ENCODE data around the gene DYNLRB1. TPM values are rescaled to one million over a fixed set of nuclear protein-coding genes. Genes with fewer than 3 reads are reported as not detected.
A peak's percentile ranks its signal among the peaks of the same experiment; 100 is the strongest.

Gene DYNLRB1
- total RNA-seq, 2 donors from 2014 or later = 115 TPM

DNA sequence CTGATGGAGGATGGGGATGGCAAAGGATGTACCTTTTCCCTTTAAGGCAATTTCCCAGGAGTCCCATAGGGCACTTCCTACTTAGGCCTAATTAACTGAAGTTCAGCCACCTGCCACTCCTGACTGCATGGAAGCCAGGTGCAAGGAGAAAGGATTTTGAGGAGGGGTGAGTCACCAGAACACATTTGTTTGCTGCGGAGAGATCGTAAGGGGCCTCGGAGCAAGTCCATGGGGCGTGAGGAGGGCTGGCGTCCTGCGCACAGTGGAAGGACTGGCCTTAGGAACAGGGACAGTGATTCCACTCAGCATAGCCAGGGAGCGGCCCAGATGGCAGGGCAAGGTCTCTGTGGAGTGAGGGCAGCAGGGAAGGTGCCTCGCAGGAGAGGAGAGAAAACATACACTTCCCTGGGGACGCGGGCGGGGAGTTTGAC is 30.5 kb downstream of the DYNLRB1 start:
- ATAC-seq = peak; percentile 81
- intact Hi-C loops (cut with DNase I, micrococcal nuclease) = no loop called here
- peak; percentile 46 to 66 for DNase-seq

DNA sequence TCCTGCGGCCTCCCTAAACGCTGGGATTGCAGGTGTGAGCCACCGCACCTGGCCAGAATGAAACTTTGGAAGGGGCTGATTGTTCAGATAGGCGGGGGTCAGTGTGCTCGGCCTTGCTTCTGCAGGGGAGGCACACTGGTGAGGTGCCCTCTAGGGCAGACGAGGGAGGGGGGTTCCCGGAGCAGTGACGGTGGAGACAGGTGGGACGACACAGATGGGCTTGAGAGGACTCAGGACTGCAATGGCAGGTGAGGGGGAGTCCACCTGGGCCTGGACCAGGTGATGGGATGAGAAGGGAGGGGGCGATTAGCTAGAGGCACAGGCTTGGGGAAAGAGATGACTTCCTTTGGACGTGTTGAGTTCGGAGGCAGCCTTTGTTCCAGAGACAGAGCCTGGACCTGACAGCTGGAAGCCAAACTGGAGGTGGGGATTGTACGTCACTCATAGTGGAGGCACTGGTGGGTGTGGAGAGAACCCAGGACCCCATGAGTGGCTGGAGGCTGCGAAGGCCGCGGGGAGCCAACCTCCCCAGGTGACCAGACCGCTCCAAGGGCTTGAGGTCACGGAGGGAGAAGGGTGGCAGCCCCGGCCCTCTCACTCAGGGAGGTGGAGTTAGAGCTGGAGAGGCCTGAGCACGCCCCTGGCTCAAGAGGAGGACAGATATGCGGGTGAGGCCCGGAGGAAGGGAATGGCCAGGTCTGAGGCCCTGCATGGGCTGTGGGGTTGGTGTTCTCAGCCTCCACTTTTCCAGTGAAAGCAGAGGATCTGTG is 31.8 kb downstream of the DYNLRB1 start:
- ATAC-seq (no peak), DNase-seq (no peak)
- intact Hi-C loops (cut with DNase I, micrococcal nuclease) = no loop called here

DNA sequence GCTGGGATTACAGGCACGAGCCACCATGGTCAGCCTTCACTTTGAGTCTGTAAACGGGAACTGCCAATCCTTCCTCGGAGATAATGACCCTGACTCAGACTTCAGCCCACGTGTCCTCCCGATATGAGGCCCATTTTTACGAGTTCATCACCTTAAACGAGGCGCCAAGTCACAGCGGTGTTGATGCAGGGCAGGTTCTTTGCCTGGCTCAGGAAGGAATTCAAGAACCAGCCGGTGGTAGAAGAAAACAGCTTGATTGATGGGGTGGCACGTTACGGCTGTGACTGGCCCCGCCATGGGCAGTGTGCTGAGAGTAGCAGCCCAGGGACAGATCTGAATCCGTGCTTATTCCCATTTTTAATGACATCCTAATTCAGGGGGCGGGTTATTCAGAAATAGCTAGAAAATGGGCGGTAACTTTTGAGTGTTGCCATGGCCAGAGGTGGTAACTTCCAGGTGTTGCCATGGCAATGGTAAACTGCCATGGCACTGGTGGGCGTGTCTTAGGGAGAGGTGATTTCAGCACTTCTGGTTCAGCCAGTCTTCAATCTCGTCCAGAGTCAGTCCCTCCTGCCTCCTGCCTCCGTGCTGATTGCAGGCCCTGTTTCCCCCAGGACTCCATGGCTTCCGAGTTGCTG is 33.2 kb downstream of the DYNLRB1 start:
- ATAC-seq = peak; percentile 35
- peak in 1 of 2 donors; percentile 52 for DNase-seq
- intact Hi-C loops (cut with DNase I, micrococcal nuclease) = no loop called here

DNA sequence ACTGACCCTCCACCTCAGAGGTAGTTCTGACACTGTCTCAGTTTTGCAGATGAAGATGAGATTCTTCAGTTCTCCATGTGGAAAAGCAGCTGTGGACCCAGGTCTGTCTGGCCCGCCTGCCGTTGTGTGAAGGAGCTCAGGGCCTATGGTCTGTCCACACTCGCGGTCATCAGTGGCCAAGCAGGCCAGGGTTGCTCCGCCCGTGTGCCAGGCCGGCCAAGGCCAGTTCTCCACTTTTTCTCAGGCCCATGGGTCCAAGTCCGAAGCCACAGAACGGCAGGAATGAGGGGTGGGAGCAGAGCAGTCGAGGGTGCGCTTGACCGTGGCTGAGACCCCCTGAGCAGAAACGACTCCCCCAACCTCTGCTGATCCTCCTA is 33.7 kb downstream of the DYNLRB1 start:
- ATAC-seq (no peak), DNase-seq (no peak)
- intact Hi-C loops (cut with DNase I, micrococcal nuclease) = no loop called here

- DNase-seq (no peak), ATAC-seq (no peak)
- intact Hi-C loops (cut with DNase I, micrococcal nuclease) = no loop called here
These were observed 36.3 kb downstream of the DYNLRB1 start for GRCh38 chr20:34552569-34552968.

DNA sequence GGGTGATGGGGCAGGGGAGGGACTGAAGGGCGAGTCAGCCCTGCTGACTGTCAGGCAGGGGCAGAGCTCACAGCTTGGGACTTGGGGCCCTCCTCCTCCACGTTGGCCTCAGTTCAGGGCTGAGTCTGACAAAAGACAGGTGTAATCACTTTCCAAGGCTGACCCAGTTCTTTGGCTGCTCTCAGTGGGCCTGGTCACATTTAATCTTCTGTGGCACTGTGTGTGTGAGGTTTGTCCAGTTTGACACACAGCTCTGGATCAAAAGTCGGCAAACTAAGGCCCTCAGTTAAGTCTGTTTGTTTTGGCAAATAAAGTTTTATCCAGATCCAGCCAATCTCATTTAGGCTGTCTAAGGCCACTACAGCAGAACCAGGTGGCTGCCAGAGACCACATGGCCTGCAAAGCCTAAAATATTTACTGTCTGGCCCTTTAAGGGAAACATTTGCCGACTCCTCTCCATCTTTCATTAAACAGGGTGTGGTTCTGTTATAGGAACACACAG is 37.2 kb downstream of the DYNLRB1 start:
- peak; percentile 26 for ATAC-seq
- intact Hi-C loops (cut with DNase I, micrococcal nuclease) = no loop called here
- no peak for DNase-seq

DNA sequence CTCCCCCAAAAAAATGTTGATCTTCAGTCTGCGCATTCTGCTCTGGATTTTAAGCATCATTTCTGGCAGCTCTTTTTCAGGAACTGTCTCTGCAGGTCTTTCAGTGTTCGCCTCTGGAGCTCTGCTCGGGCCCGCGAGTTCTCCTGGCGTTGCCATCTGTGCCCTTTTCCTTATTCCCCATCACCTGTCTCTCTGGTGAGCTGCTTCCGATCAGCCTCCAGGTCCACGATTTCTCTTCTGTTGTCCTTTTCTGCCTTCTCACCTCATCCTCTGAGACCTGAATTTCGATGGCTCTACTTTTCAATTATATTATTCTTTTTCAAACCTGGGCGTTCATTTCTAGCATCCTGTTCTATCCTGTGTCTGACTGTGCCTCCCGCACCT is 41.7 kb downstream of the DYNLRB1 start:
- ATAC-seq = peak; percentile 14
- intact Hi-C loops (cut with DNase I, micrococcal nuclease) = no loop called here
- DNase-seq = no peak

DNA sequence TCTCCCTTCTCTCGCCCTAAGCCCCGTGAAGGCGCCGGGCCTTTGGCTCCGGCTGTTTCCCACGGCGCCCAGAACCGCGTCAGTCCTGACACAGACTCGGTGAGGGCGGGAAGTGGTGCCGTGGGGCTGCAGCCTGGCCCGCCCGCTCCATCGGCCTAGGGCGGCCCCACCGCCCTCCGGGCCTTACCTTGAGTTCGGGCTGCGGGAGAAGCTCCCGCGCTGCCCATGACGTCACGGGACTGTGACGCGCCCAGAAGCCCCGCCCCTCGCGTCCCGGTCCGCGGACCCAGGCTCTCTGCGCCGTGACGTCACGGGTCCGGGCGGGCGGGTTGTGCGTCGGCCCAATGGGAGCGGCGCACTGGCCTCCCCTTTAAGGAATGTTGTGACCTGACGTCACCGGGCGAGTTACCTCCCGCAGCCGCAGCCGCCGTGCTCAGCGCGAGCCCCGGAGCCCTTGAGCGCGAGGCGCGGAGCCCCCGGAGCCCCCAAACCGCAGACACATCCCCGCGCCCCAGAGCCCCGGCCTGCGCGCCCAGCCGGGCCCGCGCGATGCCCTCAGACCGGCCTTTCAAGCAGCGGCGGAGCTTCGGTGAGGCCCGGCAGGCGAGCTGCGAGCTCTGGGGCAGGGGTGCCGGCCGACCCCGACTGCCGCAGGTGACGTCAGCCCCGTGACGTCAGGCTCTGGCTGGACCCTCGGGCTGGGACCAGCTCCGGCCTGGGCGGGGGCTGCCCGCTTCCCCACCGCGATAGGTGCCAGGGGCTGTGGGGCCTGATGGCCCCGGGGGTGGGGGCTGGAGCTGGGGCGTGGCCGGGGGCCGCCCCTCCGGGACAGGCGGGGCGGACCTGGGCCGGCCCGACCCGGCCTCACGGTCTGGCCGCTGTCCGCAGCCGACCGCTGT is 42.3 kb downstream of the DYNLRB1 start, which contains the start of gene MAP1LC3A:
Gene MAP1LC3A, plus strand, starts transcription at position 399 of the 899 bp plus-strand sequence. Its CDS starts 151 bp downstream, at position 550.
- intact Hi-C loops (cut with DNase I, micrococcal nuclease) = no loop called here
- DNase-seq = peak; percentile 95 to 96
- ATAC-seq = peak; percentile 89

GRCh38 chr20:34559311-34560140 is 43.3 kb downstream of the DYNLRB1 start:
- DNase-seq (no peak), ATAC-seq (no peak)
- intact Hi-C loops (cut with DNase I, micrococcal nuclease) = no loop called here

DNA sequence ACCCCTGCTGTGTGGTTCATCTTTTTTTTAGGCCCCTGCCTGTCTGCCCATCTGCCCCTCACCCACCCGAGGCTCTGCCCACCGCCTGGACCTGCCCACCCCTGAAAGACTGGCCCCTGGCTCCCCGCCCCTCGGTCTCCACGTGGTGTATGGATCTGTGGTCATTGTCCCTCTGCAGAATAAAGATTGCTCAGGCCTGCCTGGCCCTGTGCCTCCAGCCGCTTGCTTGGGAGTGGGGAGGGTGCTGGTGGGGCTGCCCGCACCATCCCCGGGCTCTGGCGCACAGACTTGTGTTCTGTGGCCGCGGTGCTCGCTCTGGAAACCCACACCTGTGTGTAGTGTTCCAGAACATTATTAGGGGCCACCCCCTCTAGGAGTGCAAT is 43.9 kb downstream of the DYNLRB1 start:
- intact Hi-C loops (cut with DNase I, micrococcal nuclease) = no loop called here
- ATAC-seq (no peak), DNase-seq (no peak)

DNA sequence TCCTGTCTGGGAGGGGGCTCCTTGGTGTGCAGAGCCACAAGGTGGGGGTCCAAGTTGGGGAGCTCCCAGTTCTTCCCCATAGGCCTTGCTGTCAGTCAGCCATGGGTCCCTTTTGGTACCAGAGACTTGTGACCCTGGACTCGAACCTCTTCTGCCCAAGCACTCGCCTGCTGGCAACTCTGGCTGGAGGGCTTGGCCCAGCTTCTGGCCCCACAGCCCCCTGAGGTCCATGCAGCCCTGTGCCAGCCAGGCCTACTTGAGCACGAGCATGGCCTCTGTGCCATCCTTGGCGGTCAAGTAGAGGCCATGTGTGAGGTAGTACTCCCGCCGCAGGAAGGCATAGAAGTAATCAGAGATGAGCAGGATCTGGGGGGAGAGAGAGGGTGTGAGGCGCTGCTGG is 44.4 kb downstream of the DYNLRB1 start:
- DNase-seq (no peak), ATAC-seq (no peak)
- intact Hi-C loops (cut with DNase I, micrococcal nuclease) = no loop called here

DNA sequence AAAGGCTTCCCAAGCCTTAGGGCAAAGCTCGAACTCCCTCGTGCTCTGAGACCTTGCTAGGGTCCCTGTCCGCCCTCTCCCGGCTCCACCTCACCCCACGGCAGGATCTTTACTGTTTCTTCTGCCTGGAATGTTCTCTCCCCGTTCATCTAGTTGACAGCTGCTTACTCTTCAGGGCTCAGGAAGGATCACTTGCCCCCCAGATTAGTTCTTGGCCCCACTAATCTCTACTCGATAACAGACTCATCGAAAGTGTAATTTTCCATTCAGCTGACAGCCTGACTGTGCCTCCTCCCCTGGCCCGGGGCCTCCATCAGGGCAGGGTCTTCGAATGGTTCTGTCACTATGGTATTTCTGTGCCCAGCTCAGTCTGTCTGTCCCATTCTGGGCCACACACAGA is 45.4 kb downstream of the DYNLRB1 start:
- intact Hi-C loops (cut with DNase I, micrococcal nuclease) = no loop called here
- DNase-seq = no peak
- no peak for ATAC-seq

DNA sequence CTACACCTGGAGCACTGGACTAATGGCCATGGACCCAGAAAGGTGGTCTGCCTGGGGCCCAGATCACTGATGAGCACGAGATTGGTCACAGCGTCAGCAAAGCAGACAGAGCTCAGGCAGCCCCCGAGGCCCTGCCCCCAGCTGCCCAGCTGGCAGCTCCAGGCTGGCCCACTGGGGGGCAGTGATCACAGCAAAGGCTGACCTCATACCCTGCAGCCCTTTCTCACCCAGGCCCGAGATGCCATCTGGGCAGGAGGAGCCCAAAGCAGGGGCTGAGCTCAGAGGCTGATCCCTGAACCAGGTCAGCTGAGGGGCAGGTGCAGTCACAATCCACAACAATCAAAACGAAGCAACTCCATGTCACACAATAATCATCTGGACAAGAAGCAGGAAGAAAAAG is 46.4 kb downstream of the DYNLRB1 start:
- no peak for ATAC-seq
- intact Hi-C loops (cut with DNase I, micrococcal nuclease) = no loop called here
- no peak for DNase-seq

DNA sequence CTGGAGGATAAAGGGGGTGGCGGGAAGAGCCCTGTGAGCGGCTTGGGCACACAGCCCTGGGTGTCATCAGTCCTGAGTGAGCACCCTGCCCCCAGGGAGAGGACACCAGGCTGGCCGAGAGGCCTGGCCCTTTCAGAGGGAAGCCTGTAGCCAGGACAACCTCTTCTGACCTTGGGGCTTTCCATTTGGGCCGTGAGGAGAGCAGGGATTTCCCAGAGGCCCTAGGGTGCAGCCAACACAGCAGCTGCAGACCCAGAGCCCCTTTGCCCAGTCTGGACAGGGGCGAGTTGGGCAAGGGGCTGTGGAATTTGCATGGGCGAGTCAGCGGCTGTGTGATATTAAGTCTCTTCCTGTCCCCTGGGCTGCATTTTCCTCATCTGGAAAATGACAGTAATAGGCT is 48.6 kb downstream of the DYNLRB1 start:
- DNase-seq (no peak), ATAC-seq (no peak)
- intact Hi-C loops (cut with DNase I, micrococcal nuclease) = no loop called here

DNA sequence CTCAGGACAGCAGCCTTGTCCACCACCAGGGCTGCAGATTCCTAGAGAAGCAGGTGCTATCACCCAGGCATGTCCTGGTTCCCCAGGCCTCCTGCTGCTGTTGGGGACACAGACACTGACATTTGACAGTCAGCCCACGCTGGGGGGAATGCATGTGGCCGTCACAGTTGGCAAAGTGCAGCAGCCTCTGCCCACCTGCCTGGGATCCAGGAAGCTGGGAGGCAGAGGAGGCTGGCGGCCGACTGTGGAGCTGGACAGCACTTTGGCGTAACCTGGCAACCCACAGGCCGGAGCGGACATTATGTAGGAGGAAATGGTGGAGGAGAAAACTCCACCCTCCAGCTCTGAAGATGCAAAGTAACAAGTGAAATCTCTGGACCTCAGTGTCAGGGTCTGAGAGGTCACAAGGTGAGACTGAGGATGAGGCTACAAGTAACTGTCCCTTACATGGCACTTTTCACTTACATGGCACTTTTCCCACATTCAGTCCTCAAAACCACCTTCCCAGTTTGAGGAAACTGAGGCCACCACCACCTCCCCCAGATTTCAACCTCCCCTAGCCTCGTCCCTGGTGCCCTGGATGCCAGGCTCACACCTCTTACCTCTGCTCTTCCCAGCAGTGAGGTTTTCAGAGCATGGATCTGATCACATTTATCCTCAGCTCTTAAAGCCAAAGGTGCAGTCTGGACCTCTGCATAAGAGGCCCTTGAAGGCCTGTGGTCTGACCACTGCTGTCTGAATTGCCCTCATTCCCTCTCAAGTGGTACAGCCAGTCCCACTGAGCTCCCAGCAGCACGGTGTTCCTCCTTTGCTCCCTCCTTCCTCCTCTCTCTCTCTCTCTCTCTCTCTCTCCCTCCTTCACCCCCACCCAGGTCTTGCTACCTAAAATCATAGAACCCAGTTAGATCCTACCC is 51.0 kb downstream of the DYNLRB1 start:
- ATAC-seq (no peak), DNase-seq (no peak)
- intact Hi-C loops (cut with DNase I, micrococcal nuclease) = no loop called here

- ATAC-seq = no peak
- no peak for DNase-seq
- intact Hi-C loops (cut with DNase I, micrococcal nuclease) = no loop called here
These were observed 52.0 kb downstream of the DYNLRB1 start for GRCh38 chr20:34567892-34568865.

All from left colon (tissue), 2 donors.